Uterus (tissue), 4 donors: ENCODE measurements around the gene B3GNT3. TPM values are rescaled to one million over a fixed set of nuclear protein-coding genes. Genes with fewer than 3 reads are reported as not detected.
A peak's percentile ranks its signal among the peaks of the same experiment; 100 is the strongest.

ENCODE experiments used
- DNase-seq, 2 donors: peaks; one replicate each; pipeline ENCODE4 v3.0.0-alpha.2; 2019 to 2020
- H3K27ac ChIP-seq, 2 donors: fragments of 200-600 bp; sonication (generic); 1 replicate in 1 of 2; 2 replicates in 1 of 2; pipeline ENCODE4 v1.5.1; 2016 to 2018
- H3K27me3 ChIP-seq, 2 donors: fragments of 200-600 bp; sonication (generic); one replicate each; pipeline ENCODE4 v1.5.1; 2018 to 2019; ENCODE audit warnings: control low read depth in 1 of 2
- H3K36me3 ChIP-seq, 2 donors: fragments of 200-600 bp; sonication (generic); one replicate each; pipeline ENCODE4 v1.5.1; 2019; ENCODE audit warnings: control low read depth in 1 of 2
- H3K4me1 ChIP-seq, 2 donors: fragments of 200-600 bp; sonication (generic); one replicate each; pipeline ENCODE4 v1.5.1; 2018 to 2019; ENCODE audit warnings: control low read depth in 1 of 2
- H3K4me3 ChIP-seq, 2 donors: fragments of 200-600 bp; sonication (generic); 1 replicate in 1 of 2; 2 replicates in 1 of 2; pipeline ENCODE4 v1.5.1; 2018 to 2019; ENCODE audit warnings: mild to moderate bottlenecking in 1 of 2
- H3K9me3 ChIP-seq, 2 donors: fragments of 200-600 bp; sonication (generic); one replicate each; pipeline ENCODE4 v1.5.1; 2019; ENCODE audit warnings: control low read depth in 1 of 2
- POLR2A ChIP-seq, 2 donors: fragments of 450-650 bp; IDR thresholded peaks; one replicate each; pipeline ENCODE4 v1.6.1; 2016; ENCODE audit warnings: antibody characterized with exemption in 2 of 2, mild to moderate bottlenecking in 1 of 2, moderate library complexity in 1 of 2
- intact Hi-C: fragments of 100-400 bp; cut with DNase I; formaldehyde crosslinking; loops from one replicate; pipeline ENCODE4 v1.15.1; 2023; ENCODE audit warnings: low total_unique reads
- total RNA-seq, 4 donors: library from RNA; depleted of rRNA in 3 of 4; stranded (reverse); fragments of >200 nt in 3 of 4; gene quantifications; one replicate each; pipeline versions ENCODE4 v1.1.0 to v1.2.4, GENCODE V29; 2014 to 2023
- TF ChIP-seq, protein P1 (sequence below), 4 experiments: fragments of 200-600 bp in 2 of 4; fragments of 450-650 bp in 2 of 4; sonication (generic) in 2 of 4; IDR thresholded peaks; one replicate each; pipeline ENCODE4 v1.5.1; 2016 to 2019; ENCODE audit warnings: antibody characterized with exemption in 4 of 4, mild to moderate bottlenecking in 2 of 4, moderate library complexity in 1 of 4
- donor health status: DM: yes; HTN: yes; CAD: no.

The B3GNT3 gene
- total RNA-seq, 4 donors from 2014 or later = 1.4 TPM; not detected in 3

- Histone ChIP-seq H3K36me3 (no peaks in the 10 kb centered on the region), H3K27me3 (no peaks in the 10 kb centered on the region), H3K27ac (no peak overlapping the region), H3K4me1 (no peaks in the 10 kb centered on the region), H3K4me3 (no peak overlapping the region), H3K9me3 (no peaks in the 10 kb centered on the region)
- no peak for TF ChIP-seq POLR2A (IDR thresholded peaks at IDR 0.05)
- TF ChIP-seq, protein P1, sequence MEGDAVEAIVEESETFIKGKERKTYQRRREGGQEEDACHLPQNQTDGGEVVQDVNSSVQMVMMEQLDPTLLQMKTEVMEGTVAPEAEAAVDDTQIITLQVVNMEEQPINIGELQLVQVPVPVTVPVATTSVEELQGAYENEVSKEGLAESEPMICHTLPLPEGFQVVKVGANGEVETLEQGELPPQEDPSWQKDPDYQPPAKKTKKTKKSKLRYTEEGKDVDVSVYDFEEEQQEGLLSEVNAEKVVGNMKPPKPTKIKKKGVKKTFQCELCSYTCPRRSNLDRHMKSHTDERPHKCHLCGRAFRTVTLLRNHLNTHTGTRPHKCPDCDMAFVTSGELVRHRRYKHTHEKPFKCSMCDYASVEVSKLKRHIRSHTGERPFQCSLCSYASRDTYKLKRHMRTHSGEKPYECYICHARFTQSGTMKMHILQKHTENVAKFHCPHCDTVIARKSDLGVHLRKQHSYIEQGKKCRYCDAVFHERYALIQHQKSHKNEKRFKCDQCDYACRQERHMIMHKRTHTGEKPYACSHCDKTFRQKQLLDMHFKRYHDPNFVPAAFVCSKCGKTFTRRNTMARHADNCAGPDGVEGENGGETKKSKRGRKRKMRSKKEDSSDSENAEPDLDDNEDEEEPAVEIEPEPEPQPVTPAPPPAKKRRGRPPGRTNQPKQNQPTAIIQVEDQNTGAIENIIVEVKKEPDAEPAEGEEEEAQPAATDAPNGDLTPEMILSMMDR (IDR thresholded peaks at IDR 0.05) = peak; percentile 41 to 73 (median 62)
- DNase-seq = peak; percentile 43 to 44
- intact Hi-C loops = no loop called here
Measured at GRCh38 chr19:17766543-17767131, 28.3 kb upstream of the B3GNT3 start.

GRCh38 chr19:17767559-17767958, 27.4 kb upstream of the B3GNT3 start:
- Histone ChIP-seq H3K27me3 (no peaks in the 10 kb centered on the region), H3K36me3 (no peaks in the 10 kb centered on the region), H3K4me1 (no peaks in the 10 kb centered on the region), H3K9me3 (no peaks in the 10 kb centered on the region), H3K4me3 (no peak overlapping the region), H3K27ac (no peak overlapping the region)
- no peak for DNase-seq
- intact Hi-C loops = no loop called here
- TF ChIP-seq, protein P1 (IDR thresholded peaks at IDR 0.05) = no peak
- no peak for TF ChIP-seq POLR2A (IDR thresholded peaks at IDR 0.05)

- H3K36me3 ChIP-seq = no peaks in the 10 kb centered on the region
- DNase-seq = no peak
- intact Hi-C loops = no loop called here
- TF ChIP-seq, protein P1 (IDR thresholded peaks at IDR 0.05) = no peak
- TF ChIP-seq POLR2A (IDR thresholded peaks at IDR 0.05) = no peak
- no peaks in the 10 kb centered on the region for H3K9me3 ChIP-seq
- no peaks in the 10 kb centered on the region for H3K27me3 ChIP-seq
- no peak overlapping the region for H3K4me3 ChIP-seq
- no peak overlapping the region for H3K27ac ChIP-seq
- H3K4me1 ChIP-seq = no peaks in the 10 kb centered on the region
Measured at GRCh38 chr19:17770613-17771012, 24.3 kb upstream of the B3GNT3 start.

DNA sequence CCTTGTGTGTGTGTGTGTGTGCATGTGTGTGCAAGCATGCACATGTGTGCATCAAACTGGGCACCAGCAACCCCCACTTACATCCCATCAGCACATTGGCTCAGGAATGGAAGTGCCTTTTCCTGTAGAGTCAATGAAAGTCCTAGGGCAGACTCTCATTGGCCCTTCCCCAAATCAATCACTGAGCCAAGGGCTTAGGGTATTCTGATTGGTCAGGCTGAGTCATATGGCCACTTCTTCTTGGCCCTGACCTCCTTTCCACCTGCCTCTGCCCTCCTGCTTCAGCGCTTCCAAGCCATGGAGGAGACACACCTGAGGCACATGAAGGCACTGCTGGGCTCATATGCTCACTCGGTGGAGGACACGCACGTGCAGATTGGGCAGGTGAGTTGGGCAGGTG, 22.8 kb upstream of the B3GNT3 start:
- H3K36me3 ChIP-seq = no peaks in the 10 kb centered on the region
- intact Hi-C loops = no loop called here
- H3K27ac ChIP-seq = no peak overlapping the region
- no peak for DNase-seq
- no peaks in the 10 kb centered on the region for H3K9me3 ChIP-seq
- no peaks in the 10 kb centered on the region for H3K27me3 ChIP-seq
- no peak overlapping the region for H3K4me3 ChIP-seq
- TF ChIP-seq, protein P1 (IDR thresholded peaks at IDR 0.05) = no peak
- TF ChIP-seq POLR2A (IDR thresholded peaks at IDR 0.05) = no peak
- no peaks in the 10 kb centered on the region for H3K4me1 ChIP-seq

DNA sequence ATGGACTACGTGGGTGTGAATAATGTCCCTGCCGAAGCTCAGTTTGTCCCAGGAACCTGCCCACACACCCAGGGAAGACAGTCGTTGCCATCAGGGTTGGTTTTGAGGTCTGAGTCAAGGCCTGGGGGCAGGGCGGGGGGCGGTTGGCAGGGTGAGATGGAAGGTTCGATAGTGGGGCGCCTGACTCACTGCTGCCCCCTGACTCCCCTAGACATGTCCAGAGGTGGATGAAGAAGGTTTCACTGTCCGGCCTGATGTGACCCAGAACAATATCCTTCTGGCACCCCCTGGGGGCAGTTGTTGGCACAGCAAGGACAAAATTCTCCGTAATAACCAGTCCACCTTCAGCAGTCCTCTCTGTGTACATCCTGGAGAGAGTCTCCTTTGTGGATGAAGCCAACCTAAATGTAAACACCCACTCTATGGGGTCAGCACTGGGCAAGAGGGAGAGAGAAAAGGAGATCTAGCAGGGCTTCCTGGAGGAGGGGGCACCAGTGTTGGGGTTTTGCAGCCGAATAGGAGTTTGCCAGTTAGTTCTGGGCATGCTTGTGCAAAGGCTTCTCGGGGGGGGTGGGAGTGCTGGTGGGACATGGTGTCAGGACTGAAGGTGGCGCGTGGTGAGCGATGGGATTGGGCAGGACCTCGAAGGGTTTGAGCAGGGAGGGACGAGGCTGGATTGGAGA, 19.6 kb upstream of the B3GNT3 start:
- peaks cover 0 to 4% of the 10 kb centered on the region in 2 donors for H3K27me3 ChIP-seq
- no peak for DNase-seq

More for the DNA sequence above, 19.6 kb upstream of the B3GNT3 start:
- Histone ChIP-seq H3K4me3 (no peak overlapping the region), H3K36me3 (no peaks in the 10 kb centered on the region), H3K27ac (no peak overlapping the region), H3K4me1 (no peaks in the 10 kb centered on the region), H3K9me3 (no peaks in the 10 kb centered on the region)
- intact Hi-C loops = no loop called here
- TF ChIP-seq, protein P1 (IDR thresholded peaks at IDR 0.05) = peak in 2 of 4 experiments; percentile 8 to 13
- no peak for TF ChIP-seq POLR2A (IDR thresholded peaks at IDR 0.05)
